WI38 (cell line): ENCODE measurements around the gene LOXHD1.
A peak's percentile ranks its signal among the peaks of the same experiment; 100 is the strongest.

ENCODE experiments used
- H3K4me3 ChIP-seq: 2 replicates; pipeline ENCODE4 v1.5.1; 2011; ENCODE audit warnings: low read depth, mild to moderate bottlenecking, control low read depth, low read length
- CTCF ChIP-seq: IDR thresholded peaks from 2 replicates; pipeline ENCODE4 v1.5.1; 2012; ENCODE audit warnings: low read depth, mild to moderate bottlenecking, control low read depth, low read length

LOXHD1 gene

GRCh38 chr18:46481847-46482245 lies 175.2 kb downstream of the LOXHD1 start:
- H3K4me3 ChIP-seq = no peak overlapping the region
- no peak for TF ChIP-seq CTCF

- H3K4me3 ChIP-seq = no peak overlapping the region
- TF ChIP-seq CTCF = peak; percentile 70
Observed at GRCh38 chr18:46481048-46481846, 175.8 kb downstream of the LOXHD1 start.

- no peak for TF ChIP-seq CTCF
- no peak overlapping the region for H3K4me3 ChIP-seq
Observed at GRCh38 chr18:46480226-46480625, 176.8 kb downstream of the LOXHD1 start.

- no peak for TF ChIP-seq CTCF
- H3K4me3 ChIP-seq = no peak overlapping the region
Observed at GRCh38 chr18:46478796-46479195, 178.2 kb downstream of the LOXHD1 start.

- H3K4me3 ChIP-seq = no peak overlapping the region
- no peak for TF ChIP-seq CTCF
Observed at GRCh38 chr18:46477425-46478011, 179.5 kb downstream of the LOXHD1 start.

- H3K4me3 ChIP-seq = no peak overlapping the region
Observed at GRCh38 chr18:46475390-46475752, 181.6 kb downstream of the LOXHD1 start.

More at GRCh38 chr18:46475390-46475752, 181.6 kb downstream of the LOXHD1 start:
- TF ChIP-seq CTCF = no peak
